Measurements from ENCODE around the gene AQP2.

AQP2 gene

GRCh38 chr12:49946497-49946896, 4.0 kb upstream of the AQP2 start:
- Histone ChIP-seq H4K20me1 (ENCODE audit: insufficient read depth, low read length) (no peaks in the 10 kb centered on the region), H3K9me3 (ENCODE audit: low read length) (no peaks in the 10 kb centered on the region), H3F3A (ENCODE audit: insufficient read depth, low read length) (no peaks in the 10 kb centered on the region), H3K27ac (ENCODE audit: low read depth, low read length, poor library complexity, severe bottlenecking) (no peak overlapping the region), H3K9me2 (ENCODE audit: low read depth, low read length) (no peaks in the 10 kb centered on the region), H3K4me1 (ENCODE audit: insufficient read depth, low read length, severe bottlenecking) (peaks cover 19% of the 10 kb centered on the region), H3K79me2 (ENCODE audit: insufficient read depth, low read length) (no peaks in the 10 kb centered on the region), H3K9ac (ENCODE audit: low read length) (no peak overlapping the region), H3K36me3 (ENCODE audit: insufficient read depth, low read length) (no peaks in the 10 kb centered on the region), H2AFZ (ENCODE audit: low read length) (no peak overlapping the region), H3K4me2 (ENCODE audit: low read length) (no peak overlapping the region), H3K27me3 (ENCODE audit: insufficient read depth, low read length) (no peaks in the 10 kb centered on the region; the same call in 1 of the 2 replicates), H3K4me3 (ENCODE audit: low read depth, low read length, poor library complexity, severe bottlenecking) (no peak overlapping the region)
- TF ChIP-seq EZH2 (IDR thresholded peaks at IDR 0.05; ENCODE audit: borderline replicate concordance, low read length): no peak
- no peak for TF ChIP-seq CTCF (IDR thresholded peaks at IDR 0.05; ENCODE audit: low read length)

- Histone ChIP-seq H3F3A (ENCODE audit: insufficient read depth, low read length) (no peaks in the 10 kb centered on the region), H4K20me1 (ENCODE audit: insufficient read depth, low read length) (no peaks in the 10 kb centered on the region), H3K79me2 (ENCODE audit: insufficient read depth, low read length) (no peaks in the 10 kb centered on the region), H3K36me3 (ENCODE audit: insufficient read depth, low read length) (no peaks in the 10 kb centered on the region), H3K9me3 (ENCODE audit: low read length) (no peaks in the 10 kb centered on the region), H2AFZ (ENCODE audit: low read length) (no peak overlapping the region), H3K4me2 (ENCODE audit: low read length) (no peak overlapping the region), H3K27me3 (ENCODE audit: insufficient read depth, low read length) (no peaks in the 10 kb centered on the region; the same call in 1 of the 2 replicates), H3K4me3 (ENCODE audit: low read depth, low read length, poor library complexity, severe bottlenecking) (no peak overlapping the region), H3K4me1 (ENCODE audit: insufficient read depth, low read length, severe bottlenecking) (peaks cover 7% of the 10 kb centered on the region), H3K9ac (ENCODE audit: low read length) (no peak overlapping the region), H3K9me2 (ENCODE audit: low read depth, low read length) (no peaks in the 10 kb centered on the region), H3K27ac (ENCODE audit: low read depth, low read length, poor library complexity, severe bottlenecking) (no peak overlapping the region)
- TF ChIP-seq CTCF (IDR thresholded peaks at IDR 0.05; ENCODE audit: low read length) (no peak), EZH2 (IDR thresholded peaks at IDR 0.05; ENCODE audit: borderline replicate concordance, low read length) (no peak)
Observed at GRCh38 chr12:49947593-49948226, 2.8 kb upstream of the AQP2 start.

- Histone ChIP-seq H3K4me1 (ENCODE audit: insufficient read depth, low read length, severe bottlenecking) (peaks cover 6% of the 10 kb centered on the region), H3K9ac (ENCODE audit: low read length) (no peak overlapping the region), H3K36me3 (ENCODE audit: insufficient read depth, low read length) (no peaks in the 10 kb centered on the region), H3K27ac (ENCODE audit: low read depth, low read length, poor library complexity, severe bottlenecking) (no peak overlapping the region), H3K27me3 (ENCODE audit: insufficient read depth, low read length) (peaks cover 5% of the 10 kb centered on the region), H3F3A (ENCODE audit: insufficient read depth, low read length) (no peaks in the 10 kb centered on the region), H4K20me1 (ENCODE audit: insufficient read depth, low read length) (no peaks in the 10 kb centered on the region), H3K9me2 (ENCODE audit: low read depth, low read length) (no peaks in the 10 kb centered on the region), H3K9me3 (ENCODE audit: low read length) (no peaks in the 10 kb centered on the region), H2AFZ (ENCODE audit: low read length) (no peak overlapping the region), H3K4me2 (ENCODE audit: low read length) (no peak overlapping the region), H3K79me2 (ENCODE audit: insufficient read depth, low read length) (no peaks in the 10 kb centered on the region), H3K4me3 (ENCODE audit: low read depth, low read length, poor library complexity, severe bottlenecking) (no peak overlapping the region)
- TF ChIP-seq EZH2 (IDR thresholded peaks at IDR 0.05; ENCODE audit: borderline replicate concordance, low read length) (no peak), CTCF (IDR thresholded peaks at IDR 0.05; ENCODE audit: low read length) (no peak)
Observed at GRCh38 chr12:49948866-49949845, 1.4 kb upstream of the AQP2 start.

Data from OCI-LY1 (cell line).